H9 (cell line): ENCODE measurements around the gene WARS2. TPM values are rescaled to one million over a fixed set of nuclear protein-coding genes. Genes with fewer than 3 reads are reported as not detected.
A peak's percentile ranks its signal among the peaks of the same experiment; 100 is the strongest.

Experiments
- DNase-seq: peaks from one replicate; pipeline ENCODE4 v3.0.0-alpha.2; 2017
- H2AFZ ChIP-seq: one replicate; pipeline ENCODE4 v1.6.1; 2013; ENCODE audit warnings: mild to moderate bottlenecking, low read length, control low read depth, moderate library complexity
- H2AK5ac ChIP-seq: 2 replicates; pipeline ENCODE4 v1.6.1; 2013; ENCODE audit warnings: low read length, control low read depth, mixed read lengths; ENCODE audit not compliant: insufficient read length
- H2BK120ac ChIP-seq: one replicate; pipeline ENCODE4 v1.6.1; 2013; ENCODE audit warnings: low read depth, mild to moderate bottlenecking, low read length, control low read depth, inconsistent platforms; ENCODE audit not compliant: poor library complexity, severe bottlenecking
- H2BK12ac ChIP-seq: 2 replicates; pipeline ENCODE4 v1.6.1; 2013; ENCODE audit warnings: low read length, control low read depth, mixed read lengths, low read depth; ENCODE audit not compliant: insufficient read length
- H2BK15ac ChIP-seq: 2 replicates; pipeline ENCODE4 v1.6.1; 2013; ENCODE audit warnings: low read depth, low read length, control low read depth
- H2BK20ac ChIP-seq: one replicate; pipeline ENCODE4 v1.6.1; 2013; ENCODE audit warnings: low read depth, mild to moderate bottlenecking, low read length, control low read depth, inconsistent platforms; ENCODE audit not compliant: poor library complexity, severe bottlenecking
- H2BK5ac ChIP-seq: 2 replicates; pipeline ENCODE4 v1.6.1; 2013; ENCODE audit warnings: low read length, control low read depth, mixed read lengths; ENCODE audit not compliant: insufficient read length
- H3K14ac ChIP-seq: 2 replicates; pipeline ENCODE4 v1.6.1; 2013; ENCODE audit warnings: low read length, control low read depth; ENCODE audit not compliant: insufficient read depth
- H3K18ac ChIP-seq: 2 replicates; pipeline ENCODE4 v1.6.1; 2013; ENCODE audit warnings: low read depth, mild to moderate bottlenecking, mixed read lengths, low read length, control low read depth; ENCODE audit not compliant: insufficient read length
- H3K23ac ChIP-seq: 2 replicates; pipeline ENCODE4 v1.6.1; 2013; ENCODE audit warnings: low read length, control low read depth, mixed read lengths, low read depth; ENCODE audit not compliant: insufficient read length
- H3K23me2 ChIP-seq: 2 replicates; pipeline ENCODE4 v1.6.1; 2013; ENCODE audit warnings: low read depth, mild to moderate bottlenecking, mixed read lengths, low read length, control low read depth; ENCODE audit not compliant: insufficient read length, poor library complexity, severe bottlenecking
- H3K27ac ChIP-seq: 2 replicates; pipeline ENCODE4 v1.5.1; 2013; ENCODE audit warnings: low read length, control low read depth, mixed read lengths, low read depth; ENCODE audit not compliant: insufficient read length
- H3K27me3 ChIP-seq: 2 replicates; pipeline ENCODE4 v1.6.1; 2013; ENCODE audit warnings: low read length, control low read depth, inconsistent platforms; ENCODE audit not compliant: insufficient read depth
- H3K4ac ChIP-seq: 2 replicates; pipeline ENCODE4 v1.6.1; 2013; ENCODE audit warnings: low read depth, mild to moderate bottlenecking, control low read depth, inconsistent platforms, low read length, moderate library complexity
- H3K4me1 ChIP-seq: 2 replicates; pipeline ENCODE4 v1.6.1; 2013; ENCODE audit warnings: low read length, control low read depth, inconsistent platforms; ENCODE audit not compliant: insufficient read depth
- H3K4me2 ChIP-seq: 2 replicates; pipeline ENCODE4 v1.6.1; 2013; ENCODE audit warnings: low read length, control low read depth, mixed read lengths; ENCODE audit not compliant: insufficient read length, insufficient read depth
- H3K56ac ChIP-seq: 2 replicates; pipeline ENCODE4 v1.6.1; 2013; ENCODE audit warnings: low read depth, mild to moderate bottlenecking, mixed read lengths, low read length, control low read depth; ENCODE audit not compliant: insufficient read length
- H3K79me1 ChIP-seq: 2 replicates; pipeline ENCODE4 v1.6.1; 2013; ENCODE audit warnings: low read depth, mild to moderate bottlenecking, moderate library complexity, low read length, control low read depth, inconsistent platforms; ENCODE audit not compliant: insufficient read depth, poor library complexity, severe bottlenecking
- H3K79me2 ChIP-seq: 2 replicates; pipeline ENCODE4 v1.6.1; 2013; ENCODE audit warnings: low read length, control low read depth, inconsistent platforms; ENCODE audit not compliant: insufficient read depth
- H3K9ac ChIP-seq: 2 replicates; pipeline ENCODE4 v1.6.1; 2013; ENCODE audit warnings: low read length, control low read depth, mixed read lengths; ENCODE audit not compliant: insufficient read length; ENCODE audit errors: extremely low read depth
- H3K9me3 ChIP-seq: one replicate; pipeline ENCODE4 v1.6.1; 2013; ENCODE audit warnings: low read depth, low read length, inconsistent platforms; ENCODE audit not compliant: control insufficient read depth
- H3T11ph ChIP-seq: one replicate; pipeline ENCODE4 v1.6.1; 2013; ENCODE audit warnings: mild to moderate bottlenecking, low read length, control low read depth, inconsistent platforms
- H4K20me1 ChIP-seq: one replicate; pipeline ENCODE4 v1.6.1; 2013; ENCODE audit not compliant: control insufficient read depth, insufficient read length, insufficient read depth
- H4K5ac ChIP-seq: 2 replicates; pipeline ENCODE4 v1.6.1; 2013; ENCODE audit warnings: low read depth, mild to moderate bottlenecking, mixed read lengths, low read length, control low read depth; ENCODE audit not compliant: insufficient read length
- H4K8ac ChIP-seq: replicated peaks from 2 replicates; pipeline ENCODE4 v1.6.1; 2013; ENCODE audit warnings: low read length, control low read depth, mixed read lengths, low read depth; ENCODE audit not compliant: insufficient read length
- H4K91ac ChIP-seq: 2 replicates; pipeline ENCODE4 v1.6.1; 2013; ENCODE audit warnings: low read depth, mild to moderate bottlenecking, moderate library complexity, mixed read lengths, low read length, control low read depth; ENCODE audit not compliant: insufficient read length
- H3K27ac Mint-ChIP-seq, 3 experiments: 2 replicates in 2 of 3; 3 replicates in 1 of 3; pipeline ENCODE4 v1.8.0; 2020 to 2021; ENCODE audit warnings: mixed read lengths in 3 of 3, mild to moderate bottlenecking in 1 of 3, moderate library complexity in 1 of 3
- H3K27me3 Mint-ChIP-seq: 2 replicates; pipeline ENCODE4 v1.8.0; 2021; ENCODE audit warnings: low read depth, mild to moderate bottlenecking, moderate library complexity, mixed read lengths
- H3K36me3 Mint-ChIP-seq, 3 experiments: 2 replicates in 2 of 3; 3 replicates in 1 of 3; pipeline ENCODE4 v1.8.0; 2020 to 2021; ENCODE audit warnings: low read depth in 3 of 3, mixed read lengths in 3 of 3; ENCODE audit not compliant: insufficient read depth in 1 of 3
- H3K4me1 Mint-ChIP-seq, 2 experiments: 2 replicates each; pipeline ENCODE4 v1.8.0; 2020; ENCODE audit warnings: mixed read lengths in 2 of 2
- H3K4me3 Mint-ChIP-seq, 2 experiments: 2 replicates in 1 of 2; 3 replicates in 1 of 2; pipeline ENCODE4 v1.8.0; 2020 to 2021; ENCODE audit warnings: mild to moderate bottlenecking in 2 of 2, mixed read lengths in 2 of 2, moderate library complexity in 1 of 2
- H3K9me3 Mint-ChIP-seq, 2 experiments: 2 replicates in 1 of 2; 3 replicates in 1 of 2; pipeline ENCODE4 v1.8.0; 2020; ENCODE audit warnings: mild to moderate bottlenecking in 2 of 2, mixed read lengths in 2 of 2, moderate library complexity in 1 of 2
- CTCF ChIP-seq: fragments of 200-600 bp; sonication (generic); conservative IDR thresholded peaks from 3 replicates; pipeline ENCODE4 v1.8.0; 2021; ENCODE audit warnings: antibody characterized with exemption, mild to moderate bottlenecking
- WGBS: extraction: QIAGEN DNeasy Blood & Tissue Kit; methylation state at CpG from one replicate; pipeline ENCODE4 v1.1.7; 2013; ENCODE audit warnings: missing lambda C conversion rate, low lambda C conversion rate, mixed read lengths; ENCODE audit not compliant: insufficient read length; ENCODE audit errors: extremely low coverage; 5-methylcytosine and 5-hydroxymethylcytosine counted together
- long read RNA-seq: library from polyadenylated mRNA; unstranded; transcript quantifications from one replicate; pipeline ENCODE4 v2.0.0, GENCODE V29; 2020
- total RNA-seq: library from RNA; stranded (reverse); gene quantifications from 2 replicates; pipeline ENCODE4 v1.2.1, GENCODE V29; 2021

The WARS2 gene
- 8.2 and 9.7 TPM in 2 replicates for total RNA-seq
- long read RNA-seq, transcript WARS2-201 (6 exons, 2,800 nt) = major isoform, 15 of 39 reads
- long read RNA-seq, partial matches to known transcripts = 1 of 39 reads
- long read RNA-seq, other reads (novel, unspliced or antisense) = 21 of 39 reads

DNA sequence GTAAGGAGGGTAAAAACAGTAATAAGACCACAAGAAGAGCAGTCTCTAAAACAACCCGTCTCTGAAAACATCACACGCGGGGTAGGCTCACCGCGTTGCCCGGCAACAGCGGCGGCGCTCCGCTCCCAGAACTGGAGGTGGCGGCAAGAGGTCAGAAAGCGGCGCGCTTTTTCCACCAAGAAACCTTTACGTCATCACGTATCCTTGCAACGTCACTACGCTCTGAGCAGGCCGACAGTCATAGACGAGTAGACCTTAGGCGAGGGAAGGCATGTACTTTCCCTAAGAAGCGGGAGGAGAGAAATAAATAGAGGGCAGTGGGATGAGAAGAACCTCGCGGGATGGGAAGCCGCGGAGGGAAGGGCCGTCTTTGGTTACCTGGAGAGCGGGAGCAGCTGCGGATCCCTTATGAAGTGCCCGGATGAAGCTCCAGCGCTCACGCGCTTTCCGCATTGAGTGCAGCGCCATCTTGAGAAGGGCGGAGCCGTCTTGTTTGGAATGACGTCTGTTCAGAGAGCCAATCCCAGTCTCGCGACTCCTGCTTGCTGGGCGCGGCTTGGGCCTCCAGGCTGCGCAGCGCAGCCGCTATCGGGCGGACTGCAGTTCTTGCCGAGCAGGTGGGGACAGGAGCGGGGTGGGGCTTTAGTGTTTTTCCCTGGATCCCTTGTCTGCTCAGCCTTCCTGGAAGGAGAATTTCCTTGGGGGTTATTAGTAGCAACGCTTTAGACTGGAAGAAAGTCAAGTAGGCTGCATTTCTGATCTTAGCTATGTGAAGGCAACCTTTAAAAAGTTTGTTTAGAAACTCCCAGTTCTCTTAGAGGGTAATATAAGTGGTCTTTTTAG lies at the start of gene WARS2:
TSS of gene WARS2 (minus strand) at position 477 of the 843 bp plus-strand sequence. CDS start at position 468, 9 bp downstream.
- no peak within 1 kb of the TSS for H4K91ac ChIP-seq
- H3K23ac ChIP-seq = no peak within 1 kb of the TSS
- no peaks in the 10 kb centered on the region for H3K79me1 ChIP-seq
- H2BK12ac ChIP-seq = peak within 1 kb of the TSS; percentile 71
- no peak within 1 kb of the TSS for H3K56ac ChIP-seq
- peak within 1 kb of the TSS; percentile 74 for H4K5ac ChIP-seq
- H3K4ac ChIP-seq = no peak within 1 kb of the TSS; the same call in 1 of the 2 replicates
- peak within 1 kb of the TSS; percentile 63 for H3T11ph ChIP-seq
- no peaks in the 10 kb centered on the region for H3K27me3 Mint-ChIP-seq
- H3K27ac ChIP-seq = peak within 1 kb of the TSS; percentile 71
- H2BK5ac ChIP-seq = peak within 1 kb of the TSS; percentile 70
- peaks cover 3% of the 10 kb centered on the region; the same call in 1 of the 2 replicates for H3K4me1 ChIP-seq
- no peak within 1 kb of the TSS for H4K8ac ChIP-seq
- H3K27ac Mint-ChIP-seq = no peak within 1 kb of the TSS; a peak in 4 of 7 replicates
- WGBS = no CpG with 5 or more reads among the region's 50 CpGs
- peak within 1 kb of the TSS; percentile 79 for H2AFZ ChIP-seq
- H3K9ac ChIP-seq = peak within 1 kb of the TSS; percentile 90
- peaks cover 7 to 13% of the 10 kb centered on the region in 2 experiments for H3K4me1 Mint-ChIP-seq
- H3K4me3 Mint-ChIP-seq = no peak within 1 kb of the TSS
- H2BK120ac ChIP-seq = no peak within 1 kb of the TSS
- H3K79me2 ChIP-seq = no peaks in the 10 kb centered on the region
- H3K18ac ChIP-seq = peak within 1 kb of the TSS; percentile 98
- peak within 1 kb of the TSS; percentile 96; the same call in 1 of the 2 replicates for H3K14ac ChIP-seq
- H4K20me1 ChIP-seq = no peaks in the 10 kb centered on the region
- H3K36me3 Mint-ChIP-seq = no peaks in the 10 kb centered on the region; a peak in 1 of 7 replicates
- no peak for TF ChIP-seq CTCF
- H3K27me3 ChIP-seq = no peaks in the 10 kb centered on the region
- no peak within 1 kb of the TSS for H2BK15ac ChIP-seq
- H3K23me2 ChIP-seq = peaks cover 4% of the 10 kb centered on the region
- no peaks in the 10 kb centered on the region for H3K9me3 Mint-ChIP-seq
- peak within 1 kb of the TSS; percentile 88 for H3K4me2 ChIP-seq
- DNase-seq = peak; percentile 98
- H2BK20ac ChIP-seq = no peak within 1 kb of the TSS
- H3K9me3 ChIP-seq = no peaks in the 10 kb centered on the region
- no peak within 1 kb of the TSS for H2AK5ac ChIP-seq
